Measurements from ENCODE around the gene RASGRP2.

Gene RASGRP2

DNA sequence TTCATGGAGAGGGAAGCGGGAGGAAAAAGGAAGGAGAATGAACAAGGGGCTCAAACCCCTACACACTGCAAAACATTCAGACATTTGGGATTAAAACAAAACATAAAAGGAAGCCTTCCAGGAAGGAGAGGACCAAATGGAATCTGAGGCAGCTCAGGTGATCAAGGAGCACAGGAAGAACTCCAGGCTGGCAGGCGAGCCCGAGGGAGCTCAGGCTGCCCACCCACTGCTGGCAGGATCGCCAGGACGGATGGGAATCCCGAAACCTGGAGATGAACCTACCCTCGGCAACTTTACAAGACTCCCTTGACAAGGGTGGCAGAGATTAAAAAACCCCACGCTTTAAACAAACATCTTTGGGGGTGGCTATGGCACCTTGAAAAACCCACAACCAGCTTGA is 20.8 kb upstream of the RASGRP2 start:
- peaks cover 66 to 76% of the 10 kb centered on the region in 2 experiments for H3K36me3 ChIP-seq (ENCODE audit: control insufficient read depth in 1 of 2, insufficient read depth in 2 of 2, low read length in 2 of 2)
- no peak overlapping the region for H3K4ac ChIP-seq (ENCODE audit: low read depth, low read length)
- H3K23ac ChIP-seq (ENCODE audit: low read length) = no peak overlapping the region
- H4K91ac ChIP-seq (ENCODE audit: low read depth, low read length) = no peak overlapping the region
- no peak for DNase-seq
- H3K79me2 ChIP-seq (ENCODE audit: control insufficient read depth, insufficient read depth, low read length, poor library complexity) = no peaks in the 10 kb centered on the region
- H2BK5ac ChIP-seq (ENCODE audit: low read depth, low read length, poor library complexity) = no peak overlapping the region
- H3K4me3 ChIP-seq (ENCODE audit: low read depth, low read length) = no peak overlapping the region
- no peak overlapping the region for H4K12ac ChIP-seq (ENCODE audit: low read depth, low read length)
- no peak overlapping the region for H2BK120ac ChIP-seq (ENCODE audit: insufficient read depth, low read length, poor library complexity)
- no peak overlapping the region for H3K27ac ChIP-seq (ENCODE audit: low read depth, low read length)
- H3K4me2 ChIP-seq (ENCODE audit: low read length) = no peak overlapping the region
- no CpG with 5 or more reads among the region's 8 CpGs for WGBS (ENCODE audit: extremely low coverage, insufficient coverage, insufficient read length)
- H3K79me1 ChIP-seq (ENCODE audit: low read length) = no peaks in the 10 kb centered on the region
- H3K9ac ChIP-seq (ENCODE audit: low read length) = no peak overlapping the region
- no peak overlapping the region for H2BK12ac ChIP-seq (ENCODE audit: low read length)
- H3K14ac ChIP-seq (ENCODE audit: low read length) = no peak overlapping the region
- H2AFZ ChIP-seq (ENCODE audit: insufficient read depth, low read length, poor library complexity) = no peak overlapping the region
- no peaks in the 10 kb centered on the region for H3K9me3 ChIP-seq (ENCODE audit: insufficient read depth, low read depth, low read length)
- H3K4me1 ChIP-seq (ENCODE audit: control insufficient read depth in 1 of 2, insufficient read depth in 2 of 2, low read length in 2 of 2) = peaks cover 5 to 9% of the 10 kb centered on the region in 2 experiments
- no peak overlapping the region for H3K18ac ChIP-seq (ENCODE audit: low read length)
- H4K8ac ChIP-seq (ENCODE audit: low read depth, low read length) = no peak overlapping the region
- no peaks in the 10 kb centered on the region for H3K27me3 ChIP-seq (ENCODE audit: insufficient read depth, low read length)
- H2AK5ac ChIP-seq (ENCODE audit: low read length) = no peak overlapping the region

DNA sequence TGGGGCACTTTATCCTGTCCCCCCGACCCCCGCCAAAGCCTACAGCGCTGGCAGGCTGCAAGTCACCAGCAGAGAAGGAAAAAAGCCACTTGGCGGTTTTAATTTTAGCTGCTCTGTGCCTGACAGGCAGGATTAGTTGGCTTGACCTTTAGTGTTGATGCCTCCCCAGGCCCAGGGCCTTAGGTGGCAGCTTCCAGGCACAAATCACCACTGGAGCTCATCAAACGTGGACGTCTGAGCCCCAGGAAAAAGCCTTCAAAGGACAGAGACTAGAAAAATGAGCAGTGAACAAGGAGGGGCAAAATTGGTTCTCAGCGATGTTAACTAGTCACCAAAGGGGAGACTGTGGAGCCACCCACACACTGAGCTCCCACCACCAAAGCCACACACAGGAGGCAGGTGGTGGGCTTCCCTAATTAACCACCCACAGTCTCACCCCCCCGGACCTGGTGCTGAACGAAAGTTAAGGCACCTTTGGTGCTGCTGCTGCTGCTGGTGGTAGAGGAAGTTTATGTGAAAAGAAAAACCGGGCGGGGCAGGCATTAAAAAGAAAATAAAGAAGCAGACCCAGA is 20.2 kb upstream of the RASGRP2 start:
- Histone ChIP-seq H2BK120ac (ENCODE audit: insufficient read depth, low read length, poor library complexity) (no peak overlapping the region), H3K18ac (ENCODE audit: low read length) (no peak overlapping the region), H3K14ac (ENCODE audit: low read length) (no peak overlapping the region), H3K79me2 (ENCODE audit: control insufficient read depth, insufficient read depth, low read length, poor library complexity) (no peaks in the 10 kb centered on the region), H3K79me1 (ENCODE audit: low read length) (no peaks in the 10 kb centered on the region), H3K4ac (ENCODE audit: low read depth, low read length) (no peak overlapping the region), H2BK5ac (ENCODE audit: low read depth, low read length, poor library complexity) (no peak overlapping the region), H3K4me3 (ENCODE audit: low read depth, low read length) (no peak overlapping the region), H2AFZ (ENCODE audit: insufficient read depth, low read length, poor library complexity) (no peak overlapping the region), H3K27ac (ENCODE audit: low read depth, low read length) (no peak overlapping the region), H2AK5ac (ENCODE audit: low read length) (no peak overlapping the region), H3K4me1 (ENCODE audit: control insufficient read depth in 1 of 2, insufficient read depth in 2 of 2, low read length in 2 of 2) (peaks cover 11 to 15% of the 10 kb centered on the region in 2 experiments), H4K91ac (ENCODE audit: low read depth, low read length) (no peak overlapping the region), H4K8ac (ENCODE audit: low read depth, low read length) (no peak overlapping the region), H4K12ac (ENCODE audit: low read depth, low read length) (no peak overlapping the region), H3K36me3 (ENCODE audit: control insufficient read depth in 1 of 2, insufficient read depth in 2 of 2, low read length in 2 of 2) (peaks cover 62 to 70% of the 10 kb centered on the region in 2 experiments), H2BK12ac (ENCODE audit: low read length) (no peak overlapping the region), H3K9ac (ENCODE audit: low read length) (no peak overlapping the region), H3K9me3 (ENCODE audit: insufficient read depth, low read depth, low read length) (no peaks in the 10 kb centered on the region), H3K27me3 (ENCODE audit: insufficient read depth, low read length) (no peaks in the 10 kb centered on the region), H3K4me2 (ENCODE audit: low read length) (no peak overlapping the region), H3K23ac (ENCODE audit: low read length) (no peak overlapping the region)
- no peak for DNase-seq
- WGBS (ENCODE audit: extremely low coverage, insufficient coverage, insufficient read length) = no CpG with 5 or more reads among the region's 11 CpGs

DNA sequence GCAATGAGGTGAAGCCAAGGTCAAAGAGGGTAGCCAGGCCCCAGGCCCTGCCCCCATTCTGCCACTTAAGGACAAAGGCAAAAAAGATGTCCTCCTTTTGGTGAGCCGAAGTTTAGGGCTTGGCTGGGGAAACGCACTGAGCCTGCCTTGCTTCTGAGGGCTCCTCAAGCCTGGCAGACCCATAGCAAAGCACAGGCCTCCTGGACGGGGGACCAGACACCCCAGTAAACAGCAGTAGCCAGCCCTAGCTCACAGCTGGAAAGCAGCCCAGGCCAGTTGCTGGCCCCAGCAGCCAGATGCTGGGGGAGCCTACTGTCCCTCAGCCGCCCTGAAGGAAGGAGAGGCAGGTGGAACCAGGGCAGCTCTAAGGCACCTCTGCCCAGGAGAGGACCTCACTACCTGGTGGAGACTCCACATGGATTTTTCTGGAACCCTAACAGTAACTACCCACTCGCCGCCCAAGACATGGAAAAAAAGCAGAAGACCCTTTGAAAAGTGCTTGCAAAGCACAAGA is 19.6 kb upstream of the RASGRP2 start:
- H2BK12ac ChIP-seq (ENCODE audit: low read length) = no peak overlapping the region
- WGBS (ENCODE audit: extremely low coverage, insufficient coverage, insufficient read length) = no CpG with 5 or more reads among the region's 6 CpGs

DNA sequence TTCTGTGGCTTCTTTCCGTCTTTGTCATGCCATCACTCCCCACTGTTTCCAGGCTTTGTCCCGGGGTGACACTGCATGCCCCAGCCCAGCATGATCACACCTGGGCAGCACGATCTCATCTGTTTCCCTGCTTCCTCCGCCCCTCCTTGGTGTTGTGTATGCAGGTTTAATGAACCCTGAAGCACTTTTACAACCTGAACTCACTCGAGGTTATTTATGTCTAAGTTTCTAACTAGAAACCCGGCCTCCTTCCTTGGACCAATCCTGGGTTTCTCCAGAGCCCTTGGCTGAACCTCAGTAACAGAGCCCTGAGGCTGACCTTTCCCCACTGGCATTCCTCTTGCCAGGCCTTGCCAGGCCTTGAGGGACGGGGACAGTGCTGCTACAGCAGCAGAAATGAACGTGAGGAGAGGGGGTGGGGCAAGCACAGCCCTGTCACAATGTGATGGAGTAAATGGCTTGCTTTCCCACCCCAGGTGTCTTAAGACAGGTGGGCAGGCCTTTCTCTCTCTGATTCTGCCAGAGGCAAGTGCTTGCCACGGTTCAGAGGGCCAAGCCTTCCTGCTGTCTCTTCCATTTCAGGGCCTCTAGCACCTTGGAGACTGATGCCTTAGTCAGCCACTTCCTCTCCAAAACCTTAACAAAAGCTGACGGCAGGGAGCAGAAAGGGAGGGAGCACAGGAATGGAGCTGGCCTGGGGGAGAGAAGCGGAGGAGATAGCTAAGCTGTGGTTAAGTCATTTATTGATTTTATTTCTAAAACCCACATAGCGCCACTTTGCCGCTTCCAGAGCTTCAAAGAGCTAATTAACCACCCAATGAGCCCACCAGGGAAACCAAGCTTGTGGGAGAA is 19.0 kb upstream of the RASGRP2 start:
- no peak for DNase-seq
- no peak overlapping the region for H2BK5ac ChIP-seq (ENCODE audit: low read depth, low read length, poor library complexity)
- no peaks in the 10 kb centered on the region for H3K79me2 ChIP-seq (ENCODE audit: control insufficient read depth, insufficient read depth, low read length, poor library complexity)
- peaks cover 12 to 15% of the 10 kb centered on the region in 2 experiments for H3K4me1 ChIP-seq (ENCODE audit: control insufficient read depth in 1 of 2, insufficient read depth in 2 of 2, low read length in 2 of 2)
- no peak overlapping the region for H4K8ac ChIP-seq (ENCODE audit: low read depth, low read length)
- H3K4ac ChIP-seq (ENCODE audit: low read depth, low read length) = no peak overlapping the region
- no peak overlapping the region for H3K18ac ChIP-seq (ENCODE audit: low read length)
- no peak overlapping the region for H2AK5ac ChIP-seq (ENCODE audit: low read length)
- H3K9me3 ChIP-seq (ENCODE audit: insufficient read depth, low read depth, low read length) = no peaks in the 10 kb centered on the region
- no peak overlapping the region for H4K91ac ChIP-seq (ENCODE audit: low read depth, low read length)
- H3K79me1 ChIP-seq (ENCODE audit: low read length) = no peaks in the 10 kb centered on the region
- H3K14ac ChIP-seq (ENCODE audit: low read length) = no peak overlapping the region
- no peak overlapping the region for H4K12ac ChIP-seq (ENCODE audit: low read depth, low read length)
- H3K23ac ChIP-seq (ENCODE audit: low read length) = no peak overlapping the region
- H3K27me3 ChIP-seq (ENCODE audit: insufficient read depth, low read length) = no peaks in the 10 kb centered on the region
- H3K4me3 ChIP-seq (ENCODE audit: low read depth, low read length) = no peak overlapping the region
- no peak overlapping the region for H3K27ac ChIP-seq (ENCODE audit: low read depth, low read length)
- no CpG with 5 or more reads among the region's 13 CpGs for WGBS (ENCODE audit: extremely low coverage, insufficient coverage, insufficient read length)
- H2AFZ ChIP-seq (ENCODE audit: insufficient read depth, low read length, poor library complexity) = no peak overlapping the region
- H2BK120ac ChIP-seq (ENCODE audit: insufficient read depth, low read length, poor library complexity) = no peak overlapping the region
- no peak overlapping the region for H2BK12ac ChIP-seq (ENCODE audit: low read length)
- no peak overlapping the region for H3K9ac ChIP-seq (ENCODE audit: low read length)
- H3K36me3 ChIP-seq (ENCODE audit: control insufficient read depth in 1 of 2, insufficient read depth in 2 of 2, low read length in 2 of 2) = peaks cover 53 to 58% of the 10 kb centered on the region in 2 experiments
- H3K4me2 ChIP-seq (ENCODE audit: low read length) = no peak overlapping the region

More for the DNA sequence above, 19.6 kb upstream of the RASGRP2 start:
- H3K4me2 ChIP-seq (ENCODE audit: low read length) = no peak overlapping the region
- H2AK5ac ChIP-seq (ENCODE audit: low read length) = no peak overlapping the region
- no peak overlapping the region for H3K4ac ChIP-seq (ENCODE audit: low read depth, low read length)
- H2AFZ ChIP-seq (ENCODE audit: insufficient read depth, low read length, poor library complexity) = no peak overlapping the region
- H4K12ac ChIP-seq (ENCODE audit: low read depth, low read length) = no peak overlapping the region
- H3K18ac ChIP-seq (ENCODE audit: low read length) = no peak overlapping the region
- peaks cover 58 to 65% of the 10 kb centered on the region in 2 experiments for H3K36me3 ChIP-seq (ENCODE audit: control insufficient read depth in 1 of 2, insufficient read depth in 2 of 2, low read length in 2 of 2)
- no peak overlapping the region for H3K9ac ChIP-seq (ENCODE audit: low read length)
- H4K8ac ChIP-seq (ENCODE audit: low read depth, low read length) = no peak overlapping the region
- H3K14ac ChIP-seq (ENCODE audit: low read length) = no peak overlapping the region
- H3K27ac ChIP-seq (ENCODE audit: low read depth, low read length) = no peak overlapping the region
- H4K91ac ChIP-seq (ENCODE audit: low read depth, low read length) = no peak overlapping the region
- no peaks in the 10 kb centered on the region for H3K27me3 ChIP-seq (ENCODE audit: insufficient read depth, low read length)
- no peaks in the 10 kb centered on the region for H3K79me2 ChIP-seq (ENCODE audit: control insufficient read depth, insufficient read depth, low read length, poor library complexity)
- no peak overlapping the region for H3K23ac ChIP-seq (ENCODE audit: low read length)
- H3K79me1 ChIP-seq (ENCODE audit: low read length) = no peaks in the 10 kb centered on the region
- no peaks in the 10 kb centered on the region for H3K9me3 ChIP-seq (ENCODE audit: insufficient read depth, low read depth, low read length)
- H3K4me1 ChIP-seq (ENCODE audit: control insufficient read depth in 1 of 2, insufficient read depth in 2 of 2, low read length in 2 of 2) = peaks cover 12 to 15% of the 10 kb centered on the region in 2 experiments
- no peak overlapping the region for H3K4me3 ChIP-seq (ENCODE audit: low read depth, low read length)
- DNase-seq = no peak
- H2BK5ac ChIP-seq (ENCODE audit: low read depth, low read length, poor library complexity) = no peak overlapping the region
- no peak overlapping the region for H2BK120ac ChIP-seq (ENCODE audit: insufficient read depth, low read length, poor library complexity)
